OCI-LY1 (cell line): Measurements from ENCODE around the gene SLC35F3.

Experiments used
- H2AFZ ChIP-seq: fragments of 200-600 bp; sonication (generic), shearing (Covaris generic); 2 replicates; pipeline ENCODE4 v1.6.0; 2014; ENCODE audit warnings: antibody characterized with exemption, mild to moderate bottlenecking, low read length
- H3F3A ChIP-seq: fragments of 200-600 bp; sonication (generic), shearing (Covaris generic); 2 replicates; pipeline ENCODE4 v1.6.0; 2014; ENCODE audit warnings: mild to moderate bottlenecking, antibody characterized with exemption, low read length, moderate library complexity; ENCODE audit not compliant: insufficient read depth
- H3K27ac ChIP-seq: fragments of 200-600 bp; sonication (generic); 2 replicates; pipeline ENCODE4 v1.5.1; 2014; ENCODE audit warnings: low read length, mixed run types, mild to moderate bottlenecking, low read depth; ENCODE audit not compliant: poor library complexity, severe bottlenecking
- H3K27me3 ChIP-seq: fragments of 200-600 bp; sonication (generic); 2 replicates; pipeline ENCODE4 v1.6.0; 2014; ENCODE audit warnings: antibody characterized with exemption, mild to moderate bottlenecking, low read length, moderate library complexity; ENCODE audit not compliant: insufficient read depth
- H3K36me3 ChIP-seq: fragments of 200-600 bp; sonication (generic); 2 replicates; pipeline ENCODE4 v1.6.1; 2014; ENCODE audit warnings: mild to moderate bottlenecking, antibody characterized with exemption, low read length, moderate library complexity, mixed read lengths; ENCODE audit not compliant: insufficient read depth
- H3K4me1 ChIP-seq: fragments of 200-600 bp; sonication (generic); 2 replicates; pipeline ENCODE4 v1.5.1; 2014; ENCODE audit warnings: mild to moderate bottlenecking, low read length, moderate library complexity; ENCODE audit not compliant: insufficient read depth, severe bottlenecking
- H3K4me2 ChIP-seq: fragments of 200-600 bp; sonication (generic), shearing (Covaris generic); 2 replicates; pipeline ENCODE4 v1.6.1; 2014; ENCODE audit warnings: low read length
- H3K4me3 ChIP-seq: fragments of 200-600 bp; sonication (generic); 2 replicates; pipeline ENCODE4 v1.5.1; 2014; ENCODE audit warnings: low read length, low read depth, mild to moderate bottlenecking, mixed read lengths; ENCODE audit not compliant: poor library complexity, severe bottlenecking
- H3K79me2 ChIP-seq: fragments of 200-600 bp; shearing (Covaris generic); 2 replicates; pipeline ENCODE4 v1.6.1; 2016; ENCODE audit warnings: mixed run types, low read length, mixed read lengths; ENCODE audit not compliant: insufficient read depth
- H3K9ac ChIP-seq: fragments of 200-600 bp; sonication (generic), shearing (Covaris generic); 2 replicates; pipeline ENCODE4 v1.6.1; 2014; ENCODE audit warnings: mild to moderate bottlenecking, low read length, mixed read lengths
- H3K9me2 ChIP-seq: fragments of 200-600 bp; sonication (generic), shearing (Covaris generic); 2 replicates; pipeline ENCODE4 v1.6.1; 2014; ENCODE audit warnings: low read depth, mild to moderate bottlenecking, low read length, mixed read lengths
- H3K9me3 ChIP-seq: fragments of 200-600 bp; shearing (Covaris generic); 2 replicates; pipeline ENCODE4 v1.6.1; 2014; ENCODE audit warnings: low read length, mixed read lengths
- H4K20me1 ChIP-seq: fragments of 200-600 bp; sonication (generic), shearing (Covaris generic); 2 replicates; pipeline ENCODE4 v1.6.0; 2016; ENCODE audit warnings: mild to moderate bottlenecking, low read length; ENCODE audit not compliant: insufficient read depth
- EZH2 ChIP-seq: fragments of 200-600 bp; sonication (generic), shearing (Covaris generic); IDR thresholded peaks from 2 replicates; pipeline ENCODE4 v1.8.0; 2017; ENCODE audit warnings: borderline replicate concordance, mixed run types, mild to moderate bottlenecking, antibody characterized with exemption, low read length, moderate library complexity, mixed read lengths
- TF ChIP-seq, protein P1 (sequence below): fragments of 200-600 bp; sonication (generic), shearing (Covaris generic); IDR thresholded peaks from 2 replicates; pipeline ENCODE4 v1.5.1; 2017; ENCODE audit warnings: mild to moderate bottlenecking, antibody characterized with exemption, low read length, moderate library complexity, mixed read lengths

Gene SLC35F3

DNA sequence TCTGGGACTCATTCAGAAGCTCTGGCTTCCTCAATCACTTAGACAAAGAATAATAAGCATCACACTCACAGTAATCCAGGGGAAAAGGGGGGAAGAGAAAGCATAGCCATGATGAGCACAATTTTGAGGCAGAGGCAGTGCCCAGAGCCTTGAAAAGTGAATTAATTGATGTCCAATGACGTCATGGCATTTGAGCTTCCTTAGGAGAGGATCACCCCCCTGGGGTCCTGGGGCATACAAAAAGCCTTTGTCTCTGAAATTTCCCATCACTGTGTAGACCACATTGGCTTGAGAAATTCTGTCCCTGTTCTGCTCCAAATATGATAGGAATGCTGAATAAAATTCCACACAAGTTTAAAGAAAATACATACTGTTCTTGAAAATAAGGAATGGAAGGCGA is 384.5 kb downstream of the SLC35F3 start:
- Histone ChIP-seq H2AFZ (no peak overlapping the region), H4K20me1 (no peaks in the 10 kb centered on the region), H3K79me2 (no peaks in the 10 kb centered on the region), H3K4me3 (no peak overlapping the region), H3K9ac (no peak overlapping the region), H3K9me2 (no peaks in the 10 kb centered on the region), H3K4me1 (no peaks in the 10 kb centered on the region), H3K27ac (no peak overlapping the region), H3K36me3 (no peaks in the 10 kb centered on the region), H3K27me3 (no peaks in the 10 kb centered on the region), H3K9me3 (peaks cover 3% of the 10 kb centered on the region; the same call in 1 of the 2 replicates), H3F3A (no peaks in the 10 kb centered on the region), H3K4me2 (no peak overlapping the region)
- no peak for TF ChIP-seq EZH2
- TF ChIP-seq, protein P1, sequence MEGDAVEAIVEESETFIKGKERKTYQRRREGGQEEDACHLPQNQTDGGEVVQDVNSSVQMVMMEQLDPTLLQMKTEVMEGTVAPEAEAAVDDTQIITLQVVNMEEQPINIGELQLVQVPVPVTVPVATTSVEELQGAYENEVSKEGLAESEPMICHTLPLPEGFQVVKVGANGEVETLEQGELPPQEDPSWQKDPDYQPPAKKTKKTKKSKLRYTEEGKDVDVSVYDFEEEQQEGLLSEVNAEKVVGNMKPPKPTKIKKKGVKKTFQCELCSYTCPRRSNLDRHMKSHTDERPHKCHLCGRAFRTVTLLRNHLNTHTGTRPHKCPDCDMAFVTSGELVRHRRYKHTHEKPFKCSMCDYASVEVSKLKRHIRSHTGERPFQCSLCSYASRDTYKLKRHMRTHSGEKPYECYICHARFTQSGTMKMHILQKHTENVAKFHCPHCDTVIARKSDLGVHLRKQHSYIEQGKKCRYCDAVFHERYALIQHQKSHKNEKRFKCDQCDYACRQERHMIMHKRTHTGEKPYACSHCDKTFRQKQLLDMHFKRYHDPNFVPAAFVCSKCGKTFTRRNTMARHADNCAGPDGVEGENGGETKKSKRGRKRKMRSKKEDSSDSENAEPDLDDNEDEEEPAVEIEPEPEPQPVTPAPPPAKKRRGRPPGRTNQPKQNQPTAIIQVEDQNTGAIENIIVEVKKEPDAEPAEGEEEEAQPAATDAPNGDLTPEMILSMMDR: no peak

GRCh38 chr1:234289538-234290305 is 385.2 kb downstream of the SLC35F3 start:
- no peaks in the 10 kb centered on the region for H3K27me3 ChIP-seq
- no peaks in the 10 kb centered on the region for H4K20me1 ChIP-seq
- H3F3A ChIP-seq: no peaks in the 10 kb centered on the region
- no peaks in the 10 kb centered on the region for H3K79me2 ChIP-seq
- no peaks in the 10 kb centered on the region for H3K9me2 ChIP-seq
- H3K4me1 ChIP-seq: no peaks in the 10 kb centered on the region
- H2AFZ ChIP-seq: no peak overlapping the region
- TF ChIP-seq, protein P1: no peak
- no peak for TF ChIP-seq EZH2
- H3K36me3 ChIP-seq: no peaks in the 10 kb centered on the region
- peaks cover 3% of the 10 kb centered on the region; the same call in 1 of the 2 replicates for H3K9me3 ChIP-seq
- no peak overlapping the region for H3K4me3 ChIP-seq
- no peak overlapping the region for H3K4me2 ChIP-seq
- no peak overlapping the region for H3K27ac ChIP-seq
- no peak overlapping the region for H3K9ac ChIP-seq

GRCh38 chr1:234292011-234292410 is 387.5 kb downstream of the SLC35F3 start:
- no peaks in the 10 kb centered on the region for H3K27me3 ChIP-seq
- H3K36me3 ChIP-seq: no peaks in the 10 kb centered on the region
- H3K27ac ChIP-seq: no peak overlapping the region
- H2AFZ ChIP-seq: no peak overlapping the region
- no peaks in the 10 kb centered on the region for H3K79me2 ChIP-seq
- H3K9me3 ChIP-seq: peaks cover 3% of the 10 kb centered on the region; the same call in 1 of the 2 replicates
- no peaks in the 10 kb centered on the region for H4K20me1 ChIP-seq
- H3F3A ChIP-seq: no peaks in the 10 kb centered on the region
- no peak overlapping the region for H3K9ac ChIP-seq
- no peak overlapping the region for H3K4me2 ChIP-seq
- H3K4me3 ChIP-seq: no peak overlapping the region
- no peaks in the 10 kb centered on the region for H3K4me1 ChIP-seq
- H3K9me2 ChIP-seq: no peaks in the 10 kb centered on the region
- no peak for TF ChIP-seq EZH2
- TF ChIP-seq, protein P1: no peak
